Activated naive CD8-positive, alpha-beta T cell treated with anti-CD3 and anti-CD28 coated beads, Interleukin-2, amount 50 U/mL, for 24 hours (primary cell): Measurements from ENCODE around the gene TBX15.
"Not testable (repeated sequence)": the region's sequence is repeated elsewhere in the genome, so short reads cannot be mapped to it uniquely, and the experiment has no call there.

Experiments
- ATAC-seq: fragments of 150-1000 bp; cut with Tn5 transposase; one replicate; pipeline ENCODE4 v1.10.0; 2021
- DNase-seq: peaks from one replicate; pipeline ENCODE4 v3.0.0; 2021
- H3K27ac Mint-ChIP-seq: one replicate; pipeline ENCODE4 v1.8.0; 2021; ENCODE audit warnings: mild to moderate bottlenecking, mixed read lengths
- H3K27me3 Mint-ChIP-seq: one replicate; pipeline ENCODE4 v1.8.0; 2021; ENCODE audit warnings: mixed read lengths
- H3K36me3 Mint-ChIP-seq: one replicate; pipeline ENCODE4 v1.8.0; 2021; ENCODE audit warnings: low read depth, mixed read lengths
- H3K4me1 Mint-ChIP-seq: one replicate; pipeline ENCODE4 v1.8.0; 2021; ENCODE audit warnings: mixed read lengths
- H3K4me3 Mint-ChIP-seq: one replicate; pipeline ENCODE4 v1.8.0; 2021; ENCODE audit warnings: mild to moderate bottlenecking, moderate library complexity, mixed read lengths
- H3K9me3 Mint-ChIP-seq: one replicate; pipeline ENCODE4 v1.8.0; 2021; ENCODE audit warnings: mixed read lengths

Gene TBX15

DNA sequence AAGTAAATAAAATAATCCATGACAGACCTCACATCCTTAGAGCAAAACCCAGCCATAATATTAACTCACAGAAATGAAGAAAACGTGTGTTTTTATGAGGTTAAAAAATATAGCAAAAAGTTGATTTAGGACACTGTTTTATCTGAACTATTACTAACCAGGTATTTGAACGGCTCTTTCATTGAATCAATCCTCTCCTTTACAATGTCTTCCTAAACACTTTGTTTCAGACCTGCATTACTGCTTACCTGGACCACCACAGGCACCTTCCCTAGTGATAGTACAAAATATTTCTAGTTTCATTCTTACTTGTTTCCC lies 25.0 kb downstream of the TBX15 start:
- Mint-ChIP-seq H3K36me3 (no peaks in the 10 kb centered on the region), H3K4me3 (no peak overlapping the region), H3K27ac (no peak overlapping the region), H3K9me3 (no peaks in the 10 kb centered on the region), H3K4me1 (no peaks in the 10 kb centered on the region), H3K27me3 (peaks cover 5% of the 10 kb centered on the region)
- no peak for ATAC-seq
- DNase-seq: no peak

DNA sequence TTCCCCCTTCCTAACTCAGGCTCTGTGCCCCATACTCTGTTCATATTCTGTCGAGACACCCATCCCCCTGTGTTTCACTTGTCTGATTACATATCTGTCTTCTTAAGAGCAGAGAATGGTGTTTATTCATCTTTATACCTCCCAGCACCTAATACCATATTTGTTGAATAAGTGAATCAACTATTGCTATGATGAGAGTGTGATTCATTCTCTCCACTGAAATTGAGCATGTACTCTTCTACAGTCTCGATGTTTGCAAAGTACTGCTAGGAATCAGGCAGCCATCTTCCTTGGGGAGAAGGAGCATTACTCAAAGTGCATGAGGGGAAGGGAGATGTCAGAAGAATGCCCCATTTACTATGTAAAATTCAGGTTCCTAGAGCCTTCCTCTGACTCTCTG lies 27.0 kb downstream of the TBX15 start:
- H3K36me3 Mint-ChIP-seq: no peaks in the 10 kb centered on the region
- H3K27me3 Mint-ChIP-seq: peaks cover 7% of the 10 kb centered on the region
- DNase-seq (no peak), ATAC-seq (no peak)
- no peak overlapping the region for H3K4me3 Mint-ChIP-seq
- no peaks in the 10 kb centered on the region for H3K9me3 Mint-ChIP-seq
- H3K4me1 Mint-ChIP-seq: no peaks in the 10 kb centered on the region
- no peak overlapping the region for H3K27ac Mint-ChIP-seq

- no peaks in the 10 kb centered on the region for H3K9me3 Mint-ChIP-seq
- H3K27me3 Mint-ChIP-seq: peaks cover 7% of the 10 kb centered on the region
- H3K4me3 Mint-ChIP-seq: no peak overlapping the region
- no peak overlapping the region for H3K27ac Mint-ChIP-seq
- no peaks in the 10 kb centered on the region for H3K4me1 Mint-ChIP-seq
- H3K36me3 Mint-ChIP-seq: no peaks in the 10 kb centered on the region
- no peak for ATAC-seq
- no peak for DNase-seq
Observed at GRCh38 chr1:118960567-118961136, 27.5 kb downstream of the TBX15 start.

DNA sequence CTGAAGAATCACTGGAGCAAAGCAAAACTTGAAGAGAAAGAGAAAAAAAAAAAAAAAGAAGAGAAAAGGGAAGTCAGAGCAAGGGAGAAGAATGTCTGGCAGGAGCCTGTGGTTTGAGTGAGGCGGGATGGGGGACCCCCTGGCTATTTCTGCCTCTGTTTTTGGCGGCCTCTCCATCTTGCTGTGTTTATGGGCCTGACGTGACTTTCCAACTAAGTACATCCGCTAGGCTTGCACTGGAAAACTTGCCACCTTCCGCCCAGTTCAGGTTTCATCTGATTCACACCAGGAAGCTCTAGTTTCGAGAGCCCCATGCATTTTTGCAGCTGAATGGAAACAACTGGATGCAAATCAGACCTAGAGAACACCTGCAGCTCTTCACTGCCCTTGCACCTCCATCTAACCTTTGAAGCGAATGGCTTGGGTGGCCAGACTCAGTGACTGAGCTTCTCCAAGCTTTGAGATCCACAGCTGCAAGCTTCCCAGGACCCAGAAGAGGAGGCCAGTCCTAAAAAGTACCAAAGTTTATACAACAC lies 28.0 kb downstream of the TBX15 start:
- no peaks in the 10 kb centered on the region for H3K9me3 Mint-ChIP-seq
- no peak overlapping the region for H3K4me3 Mint-ChIP-seq
- no peaks in the 10 kb centered on the region for H3K36me3 Mint-ChIP-seq
- peaks cover 7% of the 10 kb centered on the region for H3K27me3 Mint-ChIP-seq
- H3K4me1 Mint-ChIP-seq: no peaks in the 10 kb centered on the region
- no peak overlapping the region for H3K27ac Mint-ChIP-seq
- DNase-seq: no peak
- no peak for ATAC-seq

GRCh38 chr1:118958937-118959631 lies 29.1 kb downstream of the TBX15 start:
- no peaks in the 10 kb centered on the region for H3K4me1 Mint-ChIP-seq
- no peak for ATAC-seq
- no peaks in the 10 kb centered on the region for H3K9me3 Mint-ChIP-seq
- DNase-seq: no peak
- no peaks in the 10 kb centered on the region for H3K36me3 Mint-ChIP-seq
- no peak overlapping the region for H3K27ac Mint-ChIP-seq
- H3K4me3 Mint-ChIP-seq: no peak overlapping the region
- peaks cover 7% of the 10 kb centered on the region for H3K27me3 Mint-ChIP-seq

GRCh38 chr1:118958140-118958539 lies 30.0 kb downstream of the TBX15 start:
- DNase-seq (no peak), ATAC-seq (no peak)
- no peaks in the 10 kb centered on the region for H3K4me1 Mint-ChIP-seq
- H3K36me3 Mint-ChIP-seq: no peaks in the 10 kb centered on the region
- no peaks in the 10 kb centered on the region for H3K9me3 Mint-ChIP-seq
- H3K4me3 Mint-ChIP-seq: no peak overlapping the region
- peaks cover 5% of the 10 kb centered on the region for H3K27me3 Mint-ChIP-seq
- no peak overlapping the region for H3K27ac Mint-ChIP-seq

DNA sequence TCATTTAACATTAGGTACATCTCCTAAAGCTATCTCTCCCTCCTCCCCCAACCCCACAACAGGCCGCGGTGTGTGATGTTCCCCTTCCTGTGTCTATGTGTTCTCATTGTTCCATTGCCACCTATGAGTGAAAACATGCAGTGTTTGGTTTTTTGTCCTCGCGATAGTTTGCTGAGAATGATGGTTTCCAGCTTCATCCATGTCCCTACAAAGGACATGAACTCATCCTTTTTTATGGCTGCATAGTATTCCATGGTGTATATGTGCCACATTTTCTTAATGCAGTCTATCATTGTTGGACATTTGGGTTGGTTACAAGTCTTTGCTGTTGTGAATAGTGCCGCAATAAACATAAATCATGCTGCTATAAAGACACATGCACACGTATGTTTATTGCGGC lies 30.6 kb downstream of the TBX15 start:
- H3K36me3 Mint-ChIP-seq, H3K4me1 Mint-ChIP-seq, ATAC-seq: not testable (repeated sequence)

DNA sequence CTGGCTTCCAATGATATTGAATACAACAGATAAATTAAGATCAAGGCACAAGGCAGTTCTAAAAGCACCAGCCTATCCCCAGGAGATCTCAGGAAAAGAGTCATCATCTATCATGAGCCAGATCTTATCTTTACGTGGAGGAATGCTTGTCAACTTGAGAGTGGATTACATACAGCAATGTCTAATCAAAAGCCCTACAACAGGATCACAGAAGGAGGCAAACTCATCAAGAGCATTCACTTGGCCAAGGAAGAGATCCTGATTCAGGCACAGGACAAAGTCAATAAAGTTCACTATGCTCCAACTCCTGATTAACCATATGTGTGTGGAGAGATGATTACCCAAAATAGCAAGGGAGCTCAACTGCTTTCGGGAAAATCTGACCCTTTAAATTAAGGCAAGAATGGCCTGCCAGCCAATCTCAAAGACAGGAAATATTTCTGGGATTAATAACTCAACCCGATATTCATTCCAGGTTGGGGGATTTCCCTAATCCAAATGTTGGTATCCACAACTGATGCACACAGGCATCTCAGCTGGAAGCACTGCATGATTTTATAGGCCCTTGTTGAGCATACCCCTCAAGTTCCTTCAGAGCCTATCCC lies 33.7 kb downstream of the TBX15 start:
- no peaks in the 10 kb centered on the region for H3K4me1 Mint-ChIP-seq
- peaks cover 5% of the 10 kb centered on the region for H3K27me3 Mint-ChIP-seq
- no peak for DNase-seq
- no peaks in the 10 kb centered on the region for H3K9me3 Mint-ChIP-seq
- no peaks in the 10 kb centered on the region for H3K36me3 Mint-ChIP-seq
- no peak overlapping the region for H3K27ac Mint-ChIP-seq
- no peak for ATAC-seq
- H3K4me3 Mint-ChIP-seq: no peak overlapping the region

More for the DNA sequence above, 30.6 kb downstream of the TBX15 start:
- H3K27me3 Mint-ChIP-seq, H3K27ac Mint-ChIP-seq, H3K4me3 Mint-ChIP-seq, H3K9me3 Mint-ChIP-seq, DNase-seq: not testable (repeated sequence)

- no peaks in the 10 kb centered on the region for H3K4me1 Mint-ChIP-seq
- ATAC-seq: no peak
- H3K36me3 Mint-ChIP-seq: no peaks in the 10 kb centered on the region
- H3K9me3 Mint-ChIP-seq: no peaks in the 10 kb centered on the region
- H3K27ac Mint-ChIP-seq: no peak overlapping the region
- H3K4me3 Mint-ChIP-seq: no peak overlapping the region
- DNase-seq: no peak
- no peaks in the 10 kb centered on the region for H3K27me3 Mint-ChIP-seq
Observed at GRCh38 chr1:118951270-118951936, 36.7 kb downstream of the TBX15 start.

DNA sequence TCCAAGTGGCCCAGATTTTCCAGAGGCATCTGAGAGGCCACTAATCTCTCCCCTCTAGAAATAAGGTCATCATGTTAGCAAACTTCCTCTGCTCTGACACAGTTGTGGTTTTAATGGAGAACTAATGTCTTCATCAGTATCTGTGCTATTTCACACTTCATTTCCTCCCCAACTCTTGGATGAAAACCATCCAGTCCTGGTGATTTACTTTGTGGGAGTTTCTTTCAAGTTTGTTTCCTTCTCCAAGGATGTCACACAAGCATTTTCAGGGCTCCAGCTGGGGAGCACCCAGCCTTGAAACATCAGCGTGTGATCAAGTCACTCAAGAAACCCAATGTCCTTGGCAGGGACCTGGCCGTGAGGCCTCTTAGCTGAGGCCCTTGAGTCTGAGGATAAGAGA lies 38.8 kb downstream of the TBX15 start:
- Mint-ChIP-seq H3K4me1 (no peaks in the 10 kb centered on the region), H3K27me3 (no peaks in the 10 kb centered on the region), H3K4me3 (no peak overlapping the region), H3K9me3 (no peaks in the 10 kb centered on the region), H3K27ac (no peak overlapping the region), H3K36me3 (no peaks in the 10 kb centered on the region)
- no peak for DNase-seq
- no peak for ATAC-seq

GRCh38 chr1:118948846-118949245 lies 39.3 kb downstream of the TBX15 start:
- H3K4me1 Mint-ChIP-seq: no peaks in the 10 kb centered on the region
- no peak overlapping the region for H3K27ac Mint-ChIP-seq
- no peak for DNase-seq
- no peaks in the 10 kb centered on the region for H3K27me3 Mint-ChIP-seq
- ATAC-seq: no peak
- H3K9me3 Mint-ChIP-seq: no peaks in the 10 kb centered on the region
- no peak overlapping the region for H3K4me3 Mint-ChIP-seq
- H3K36me3 Mint-ChIP-seq: no peaks in the 10 kb centered on the region

GRCh38 chr1:118948351-118948750 lies 39.8 kb downstream of the TBX15 start:
- H3K27me3 Mint-ChIP-seq: no peaks in the 10 kb centered on the region
- H3K9me3 Mint-ChIP-seq: no peaks in the 10 kb centered on the region
- H3K27ac Mint-ChIP-seq: no peak overlapping the region
- ATAC-seq: no peak
- no peak overlapping the region for H3K4me3 Mint-ChIP-seq
- H3K36me3 Mint-ChIP-seq: no peaks in the 10 kb centered on the region
- H3K4me1 Mint-ChIP-seq: no peaks in the 10 kb centered on the region
- DNase-seq: no peak

DNA sequence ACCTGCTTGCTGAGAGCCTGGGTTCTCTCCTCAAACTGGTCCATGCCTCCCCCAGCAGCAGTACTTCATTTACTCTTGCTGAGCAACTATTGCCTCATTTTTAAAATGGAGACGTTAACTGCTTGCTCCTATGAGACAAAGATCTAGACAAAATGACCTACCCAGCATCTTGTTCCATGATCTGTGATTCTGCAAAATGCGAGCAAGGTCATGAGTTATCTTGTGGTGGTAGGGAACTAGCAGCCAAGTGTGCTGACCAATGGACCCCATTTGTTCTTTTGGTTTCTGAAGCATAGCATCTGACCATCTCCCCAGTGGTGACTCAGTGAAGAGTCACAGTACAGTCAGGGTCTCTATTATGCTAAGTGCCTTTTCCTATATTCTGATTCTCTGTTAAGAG lies 40.4 kb downstream of the TBX15 start:
- Mint-ChIP-seq H3K27me3 (no peaks in the 10 kb centered on the region), H3K4me1 (no peaks in the 10 kb centered on the region), H3K9me3 (peaks cover 4% of the 10 kb centered on the region), H3K4me3 (no peak overlapping the region), H3K36me3 (no peaks in the 10 kb centered on the region), H3K27ac (no peak overlapping the region)
- DNase-seq (no peak), ATAC-seq (no peak)

- Mint-ChIP-seq H3K27ac (no peak overlapping the region), H3K36me3 (no peaks in the 10 kb centered on the region)
- no peak for DNase-seq
Observed at GRCh38 chr1:118947003-118947765, 41.0 kb downstream of the TBX15 start.

More at GRCh38 chr1:118947003-118947765, 41.0 kb downstream of the TBX15 start:
- H3K9me3 Mint-ChIP-seq: peaks cover 4% of the 10 kb centered on the region
- H3K27me3 Mint-ChIP-seq: no peaks in the 10 kb centered on the region
- no peak overlapping the region for H3K4me3 Mint-ChIP-seq
- H3K4me1 Mint-ChIP-seq: no peaks in the 10 kb centered on the region
- ATAC-seq: no peak
